ENCODE data around the gene DTX3L.

DNA sequence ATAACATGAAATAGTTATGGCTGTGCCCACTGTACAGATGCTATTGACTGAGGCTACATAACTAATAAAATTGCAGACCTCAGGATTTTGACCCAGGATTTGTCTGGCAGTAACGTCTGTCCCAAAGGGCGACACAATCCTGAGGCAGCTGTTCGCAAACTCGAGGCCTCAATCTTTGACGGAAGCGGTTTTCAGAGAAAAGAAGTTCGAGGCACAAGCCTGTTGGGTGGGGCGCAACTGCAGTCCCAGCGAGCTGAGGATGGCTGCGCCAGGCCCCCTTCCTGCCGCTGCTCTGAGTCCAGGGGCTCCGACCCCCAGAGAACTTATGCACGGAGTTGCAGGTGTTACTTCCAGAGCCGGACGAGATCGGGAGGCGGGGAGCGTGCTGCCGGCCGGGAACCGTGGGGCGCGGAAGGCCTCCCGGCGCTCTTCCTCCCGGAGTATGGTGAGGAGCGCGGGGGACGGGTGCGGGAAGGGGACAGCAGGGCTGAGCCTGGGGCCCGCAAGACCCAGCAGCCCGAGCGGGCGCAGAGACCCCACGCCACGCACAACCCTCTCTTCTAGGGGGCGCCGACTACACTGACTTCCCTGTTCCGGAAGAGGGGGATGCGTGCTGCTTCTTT lies 13.4 kb downstream of the DTX3L start, which contains the start of gene PARP15:
- TF ChIP-seq, protein P1, sequence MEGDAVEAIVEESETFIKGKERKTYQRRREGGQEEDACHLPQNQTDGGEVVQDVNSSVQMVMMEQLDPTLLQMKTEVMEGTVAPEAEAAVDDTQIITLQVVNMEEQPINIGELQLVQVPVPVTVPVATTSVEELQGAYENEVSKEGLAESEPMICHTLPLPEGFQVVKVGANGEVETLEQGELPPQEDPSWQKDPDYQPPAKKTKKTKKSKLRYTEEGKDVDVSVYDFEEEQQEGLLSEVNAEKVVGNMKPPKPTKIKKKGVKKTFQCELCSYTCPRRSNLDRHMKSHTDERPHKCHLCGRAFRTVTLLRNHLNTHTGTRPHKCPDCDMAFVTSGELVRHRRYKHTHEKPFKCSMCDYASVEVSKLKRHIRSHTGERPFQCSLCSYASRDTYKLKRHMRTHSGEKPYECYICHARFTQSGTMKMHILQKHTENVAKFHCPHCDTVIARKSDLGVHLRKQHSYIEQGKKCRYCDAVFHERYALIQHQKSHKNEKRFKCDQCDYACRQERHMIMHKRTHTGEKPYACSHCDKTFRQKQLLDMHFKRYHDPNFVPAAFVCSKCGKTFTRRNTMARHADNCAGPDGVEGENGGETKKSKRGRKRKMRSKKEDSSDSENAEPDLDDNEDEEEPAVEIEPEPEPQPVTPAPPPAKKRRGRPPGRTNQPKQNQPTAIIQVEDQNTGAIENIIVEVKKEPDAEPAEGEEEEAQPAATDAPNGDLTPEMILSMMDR (IDR thresholded peaks at IDR 0.05), result peak in 1 of 4 experiments; percentile 4
- no peak for TF ChIP-seq POLR2A (IDR thresholded peaks at IDR 0.05)
